GM13977 (cell line): ENCODE measurements around the gene MPDZ.

ENCODE experiments used
- DNase-seq: peaks from one replicate; pipeline ENCODE4 v3.0.0; 2012; ENCODE audit warnings: low spot score
- CTCF ChIP-seq: IDR thresholded peaks from 2 replicates; pipeline ENCODE4 v1.5.1; 2012; ENCODE audit warnings: mild to moderate bottlenecking, control low read depth; ENCODE audit not compliant: insufficient read depth; ENCODE audit errors: extremely low read depth, missing control alignments
- in situ Hi-C: fragments of 300-500 bp; cut with MboI; formaldehyde crosslinking; loops from one replicate; pipeline ENCODE4 v1.12.0; 2022; ENCODE audit warnings: low sequenced_read_pairs, low pct_unique_long_range_greater_than_20kb, mixed read lengths, inconsistent platforms; ENCODE audit not compliant: unreplicated experiment

The MPDZ gene

DNA sequence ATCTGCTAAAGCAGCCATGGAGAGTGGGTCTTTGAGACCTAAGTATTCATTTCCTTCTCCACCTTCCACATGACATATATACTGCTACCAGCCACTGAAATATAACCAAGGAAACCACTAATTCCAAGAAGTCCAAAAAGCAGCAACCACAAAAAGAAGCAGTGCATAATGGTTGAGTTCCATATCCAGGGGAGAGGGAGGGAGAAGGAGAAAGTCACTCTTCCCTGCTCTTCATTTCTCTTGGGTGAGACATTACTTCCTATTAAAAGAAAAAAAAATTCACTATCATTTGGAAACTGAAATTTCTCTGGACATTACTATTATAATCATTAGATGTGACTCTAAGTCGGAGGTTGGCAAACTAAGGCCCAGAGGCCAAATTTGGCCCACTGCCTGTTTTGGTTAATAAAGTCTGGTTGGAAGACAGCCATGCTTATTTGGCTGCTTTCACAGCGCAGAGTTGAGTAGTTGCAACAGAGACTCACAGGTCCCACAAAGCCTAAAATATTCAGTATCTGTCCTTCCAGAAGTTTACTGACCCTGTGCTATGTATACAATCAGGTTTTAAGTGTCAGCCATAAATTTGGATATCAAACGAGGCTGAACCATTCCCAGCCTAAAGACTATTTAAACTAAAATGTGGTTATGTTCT lies 168.6 kb downstream of the MPDZ start:
- TF ChIP-seq CTCF: no peak
- in situ Hi-C loops: no loop called here
- no peak for DNase-seq

DNA sequence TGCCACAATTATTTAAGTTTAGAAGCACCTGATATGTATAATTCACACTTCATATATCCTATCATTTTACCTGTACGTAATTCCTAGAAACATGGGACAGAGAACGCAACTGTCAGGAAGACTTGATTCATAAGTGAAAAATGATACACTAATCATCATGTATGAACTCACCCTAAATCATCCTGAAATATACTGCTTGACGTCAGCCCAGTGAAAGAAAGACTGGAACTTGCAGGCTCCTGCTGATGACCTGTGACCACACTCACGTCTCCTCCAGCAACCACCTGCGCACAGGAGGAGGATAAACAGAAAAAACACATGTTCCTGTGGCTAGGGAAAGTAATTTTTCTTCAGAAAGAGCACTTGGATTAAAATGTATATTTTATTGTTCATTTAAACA lies 169.7 kb downstream of the MPDZ start:
- in situ Hi-C loops: no loop called here
- no peak for DNase-seq
- no peak for TF ChIP-seq CTCF

DNA sequence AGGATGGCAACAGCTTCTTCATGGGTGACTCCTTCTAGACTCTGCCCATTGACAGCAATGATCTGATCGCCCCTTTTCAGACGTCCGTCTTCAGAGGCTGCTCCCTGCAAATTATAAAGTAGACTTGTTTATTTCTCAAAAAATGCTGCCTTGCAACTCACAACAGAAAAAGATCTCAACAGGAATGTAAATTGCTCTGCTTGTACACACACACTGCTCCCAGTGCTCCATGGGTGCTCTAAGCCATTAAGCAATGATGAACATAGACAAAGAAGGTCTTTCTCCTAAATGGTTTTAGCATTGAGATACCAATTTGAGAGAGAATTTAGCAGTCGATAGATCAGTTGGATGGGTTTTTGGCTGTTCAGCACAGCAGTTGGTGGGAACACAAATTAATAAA lies 172.5 kb downstream of the MPDZ start:
- TF ChIP-seq CTCF: no peak
- in situ Hi-C loops: no loop called here
- no peak for DNase-seq

GRCh38 chr9:13100914-13101572 lies 178.4 kb downstream of the MPDZ start:
- no peak for TF ChIP-seq CTCF
- in situ Hi-C loops: no loop called here
- DNase-seq: no peak

- TF ChIP-seq CTCF: no peak
- in situ Hi-C loops: no loop called here
- DNase-seq: no peak
Measured at GRCh38 chr9:13095056-13095455, 184.4 kb downstream of the MPDZ start.

DNA sequence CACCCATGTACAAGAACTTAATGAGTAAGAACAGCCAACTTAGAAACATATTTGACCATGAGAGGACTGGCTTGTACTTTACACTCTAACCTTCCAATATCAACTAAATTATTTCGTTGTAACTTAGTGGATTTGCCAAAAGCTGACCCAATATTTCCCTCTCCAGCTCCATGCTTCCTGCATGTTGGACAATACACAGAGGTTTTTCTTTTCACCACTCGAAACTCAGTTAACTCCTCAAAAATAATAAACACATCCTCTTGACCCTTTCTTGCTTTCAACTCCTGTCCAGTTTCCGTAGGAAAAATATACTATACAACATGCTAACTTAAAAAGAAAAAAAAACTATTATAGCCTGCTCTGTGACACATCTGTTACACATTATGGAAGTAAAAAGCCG lies 188.9 kb downstream of the MPDZ start:
- in situ Hi-C loops: no loop called here
- TF ChIP-seq CTCF: no peak
- DNase-seq: no peak

DNA sequence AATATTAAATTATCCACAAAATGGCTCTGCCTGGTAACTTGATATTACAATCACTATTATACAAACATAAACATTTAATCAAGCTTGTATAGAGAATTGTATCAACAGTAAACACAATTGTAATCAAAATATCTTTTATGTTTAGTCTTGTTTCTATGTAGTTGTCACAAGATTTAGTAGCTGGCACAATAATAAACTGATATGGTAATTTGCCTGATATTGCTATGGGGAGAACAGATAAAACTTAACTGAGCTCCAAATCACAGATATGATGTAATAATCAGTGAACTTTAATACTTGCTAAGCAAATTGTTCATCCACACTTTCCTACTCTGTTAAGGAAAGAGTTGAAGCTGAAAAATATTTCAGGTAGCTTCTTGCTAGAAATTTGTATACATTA lies 189.8 kb downstream of the MPDZ start:
- TF ChIP-seq CTCF: no peak
- no peak for DNase-seq
- in situ Hi-C loops: no loop called here
